Kidney tubule cell (primary cell): Measurements from ENCODE around the gene RAD9A.

Source experiments
- DNase-seq: peaks from one replicate; pipeline ENCODE4 v3.0.0-alpha.2; 2018; ENCODE audit warnings: low spot score

Gene RAD9A

GRCh38 chr11:67440229-67441097 lies 48.7 kb downstream of the RAD9A start:
- no peak for DNase-seq

DNA sequence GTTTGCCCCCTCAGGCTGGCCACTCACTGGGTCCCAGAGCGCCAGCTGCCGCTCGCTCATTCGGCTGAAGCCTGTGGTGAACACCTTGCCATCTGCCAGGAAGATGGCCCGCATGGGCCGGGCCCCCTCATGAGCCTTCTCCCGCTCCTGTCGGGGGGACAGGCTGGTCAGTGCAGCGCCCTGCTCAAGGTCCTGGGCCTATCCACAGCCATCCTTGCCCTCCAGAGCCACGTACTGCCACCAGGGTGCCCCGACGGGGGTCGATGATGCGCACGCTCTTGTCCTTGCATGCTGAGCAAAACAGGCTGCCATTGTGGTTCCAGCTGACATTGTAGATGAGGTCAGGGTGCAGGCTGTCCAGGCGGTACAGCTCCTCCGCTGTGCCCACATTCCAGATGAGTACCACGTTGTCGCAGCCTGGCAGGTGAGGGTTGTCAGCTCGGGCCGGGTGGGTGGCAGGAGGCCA lies 49.3 kb downstream of the RAD9A start:
- no peak for DNase-seq

GRCh38 chr11:67441731-67442351 lies 50.1 kb downstream of the RAD9A start:
- no peak for DNase-seq

GRCh38 chr11:67442504-67443404 lies 51.0 kb downstream of the RAD9A start:
- DNase-seq: no peak

DNA sequence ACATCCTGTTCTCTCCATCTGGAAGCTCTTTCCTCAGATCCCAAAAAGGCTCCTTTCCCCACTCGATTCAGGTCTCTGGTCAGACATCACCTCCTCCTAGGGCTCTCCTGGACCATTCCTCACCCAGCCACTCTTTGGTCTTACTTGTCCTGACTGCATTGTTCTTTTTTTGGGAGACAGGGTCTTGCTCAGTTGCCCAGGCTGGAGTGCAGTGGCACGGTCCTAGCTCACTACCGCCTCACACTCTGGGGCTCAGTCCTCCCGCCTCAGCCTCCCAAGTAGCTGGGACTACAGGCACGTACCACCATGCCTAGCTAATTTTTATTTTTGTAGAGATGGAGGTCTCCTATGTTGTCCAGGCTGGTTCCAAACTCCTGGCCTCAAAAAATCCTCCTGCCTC lies 53.7 kb downstream of the RAD9A start:
- no peak for DNase-seq
